Duodenal mucosa (tissue), 2 donors: ENCODE measurements around the gene SPRN.
"Not testable (repeated sequence)": the region's sequence is repeated elsewhere in the genome, so short reads cannot be mapped to it uniquely, and the experiment has no call there.

Experiments used
- H3K27ac ChIP-seq: one replicate; pipeline ENCODE4 v1.7.0; 2013; ENCODE audit warnings: low read depth, low read length
- H3K27me3 ChIP-seq, 2 donors: one replicate each; pipeline ENCODE4 v1.7.0; 2013; ENCODE audit warnings: low read length in 2 of 2, control low read depth in 1 of 2; ENCODE audit not compliant: insufficient read depth in 2 of 2, control insufficient read depth in 1 of 2
- H3K36me3 ChIP-seq, 2 donors: one replicate each; pipeline ENCODE4 v1.7.0; 2013; ENCODE audit warnings: low read length in 2 of 2, control low read depth in 1 of 2; ENCODE audit not compliant: insufficient read depth in 2 of 2, control insufficient read depth in 1 of 2
- H3K4me1 ChIP-seq, 2 donors: one replicate each; pipeline ENCODE4 v1.7.0; 2013; ENCODE audit warnings: low read length in 2 of 2, control low read depth in 1 of 2; ENCODE audit not compliant: insufficient read depth in 2 of 2, control insufficient read depth in 1 of 2
- H3K4me3 ChIP-seq, 2 donors: one replicate each; pipeline ENCODE4 v1.7.0; 2013; ENCODE audit warnings: low read length in 2 of 2, low read depth in 1 of 2
- H3K9ac ChIP-seq, 2 donors: one replicate each; pipeline ENCODE4 v1.7.0; 2013; ENCODE audit warnings: low read length in 2 of 2, low read depth in 1 of 2
- H3K9me3 ChIP-seq, 2 donors: one replicate each; pipeline ENCODE4 v1.7.0; 2013; ENCODE audit warnings: low read length in 2 of 2, control low read depth in 1 of 2; ENCODE audit not compliant: control insufficient read depth in 1 of 2

The SPRN gene

GRCh38 chr10:133377818-133378250 is 46.6 kb downstream of the SPRN start:
- Histone ChIP-seq H3K27me3 (no peaks in the 10 kb centered on the region), H3K36me3 (no peaks in the 10 kb centered on the region), H3K9ac (peak overlapping the region in 1 of 2 donors; percentile 77), H3K4me3 (peak overlapping the region; percentile 71 to 81), H3K27ac (peak overlapping the region; percentile 73), H3K9me3 (no peaks in the 10 kb centered on the region), H3K4me1 (peaks cover 14 to 18% of the 10 kb centered on the region in 2 donors)

DNA sequence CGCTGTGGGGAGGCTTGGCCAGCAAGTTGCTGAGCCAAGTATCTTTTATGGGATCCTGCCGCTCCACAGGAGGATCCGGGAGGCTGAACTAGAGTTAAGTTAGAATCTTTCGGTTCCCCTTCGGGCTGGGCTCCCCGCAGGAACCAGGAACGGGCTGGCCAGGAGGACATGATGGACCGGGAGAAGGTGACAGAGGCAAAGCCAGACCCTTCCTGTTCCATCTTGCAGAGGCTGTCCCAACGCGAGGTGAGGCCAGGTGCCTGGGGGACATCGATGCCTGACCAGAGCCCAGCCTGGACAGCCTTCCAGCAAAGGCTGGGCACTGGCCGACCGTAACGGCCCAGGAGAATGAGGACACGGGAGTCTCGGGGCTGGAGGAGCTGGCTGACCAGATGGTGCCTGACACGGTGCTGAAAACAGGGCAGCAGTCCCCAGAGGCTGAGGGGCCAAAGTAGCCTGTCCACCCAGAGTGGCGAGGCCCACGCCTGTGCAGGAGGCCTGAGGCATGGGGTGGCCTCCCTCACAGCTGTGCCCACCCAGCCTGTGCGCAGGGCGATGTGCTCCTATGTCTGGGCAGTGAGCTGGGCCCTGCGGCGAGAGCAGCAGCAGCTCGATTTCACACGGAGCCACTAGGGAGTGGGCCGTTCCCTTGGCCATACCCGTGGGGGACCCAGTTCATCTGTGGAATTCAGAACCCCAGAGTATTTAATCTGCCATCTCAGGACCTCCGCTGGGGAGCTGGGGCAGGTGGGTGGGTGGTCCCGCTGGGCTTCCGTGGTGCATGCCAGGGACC is 47.2 kb downstream of the SPRN start:
- peaks cover 14 to 20% of the 10 kb centered on the region in 2 donors for H3K4me1 ChIP-seq
- H3K9me3 ChIP-seq = no peaks in the 10 kb centered on the region
- no peaks in the 10 kb centered on the region for H3K36me3 ChIP-seq
- no peak overlapping the region for H3K27ac ChIP-seq
- no peaks in the 10 kb centered on the region for H3K27me3 ChIP-seq
- H3K4me3 ChIP-seq = no peak overlapping the region
- H3K9ac ChIP-seq = peak overlapping the region in 1 of 2 donors; percentile 77

DNA sequence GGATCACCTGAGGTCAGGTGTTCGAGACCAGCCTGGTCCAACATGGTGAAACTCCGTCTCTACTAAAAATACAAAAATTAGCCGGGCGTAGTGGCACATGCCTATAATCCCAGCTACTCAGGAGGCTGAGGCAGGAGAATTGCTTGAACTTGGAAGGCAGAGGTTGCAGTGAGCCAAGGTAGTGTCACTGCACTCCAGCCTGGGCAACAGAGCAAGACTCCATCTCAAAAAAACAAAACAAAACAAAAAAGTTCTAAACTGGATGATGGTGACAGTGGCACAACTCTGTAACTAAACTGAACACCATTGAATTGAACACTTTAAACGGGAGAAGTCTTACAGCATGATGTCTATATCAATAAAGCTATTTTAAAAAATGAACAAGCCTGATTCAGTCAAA is 48.2 kb downstream of the SPRN start:
- peaks cover 14 to 24% of the 10 kb centered on the region in 2 donors for H3K4me1 ChIP-seq
- not testable (repeated sequence) for H3K9me3 ChIP-seq, H3K9ac ChIP-seq, H3K27ac ChIP-seq, H3K4me3 ChIP-seq, H3K36me3 ChIP-seq, H3K27me3 ChIP-seq

- H3K27me3 ChIP-seq = no peaks in the 10 kb centered on the region
- H3K9ac ChIP-seq = no peak overlapping the region
- H3K27ac ChIP-seq = no peak overlapping the region
- no peak overlapping the region for H3K4me3 ChIP-seq
- H3K36me3 ChIP-seq = peaks cover 3% of the 10 kb centered on the region in 2 donors
- H3K9me3 ChIP-seq = no peaks in the 10 kb centered on the region
- peaks cover 14 to 24% of the 10 kb centered on the region in 2 donors for H3K4me1 ChIP-seq
Observed at GRCh38 chr10:133375357-133376115, 48.9 kb downstream of the SPRN start.

GRCh38 chr10:133373174-133374090 is 51.0 kb downstream of the SPRN start, which contains the start of gene ECHS1:
TSS of gene ECHS1 (minus strand) at chr10:133373354. CDS start at chr10:133373333, 21 bp downstream.
- Histone ChIP-seq H3K27me3 (no peaks in the 10 kb centered on the region), H3K4me3 (peak within 1 kb of the TSS; percentile 63 to 87)

GRCh38 chr10:133372507-133372906 is 51.9 kb downstream of the SPRN start:
- H3K9ac ChIP-seq = peak overlapping the region; percentile 12 to 43
- peaks cover 27 to 30% of the 10 kb centered on the region in 2 donors for H3K36me3 ChIP-seq
- H3K27me3 ChIP-seq = no peaks in the 10 kb centered on the region
- no peaks in the 10 kb centered on the region for H3K9me3 ChIP-seq
- H3K27ac ChIP-seq = no peak overlapping the region
- peak overlapping the region in 1 of 2 donors; percentile 55 for H3K4me3 ChIP-seq
- peaks cover 2 to 9% of the 10 kb centered on the region in 2 donors for H3K4me1 ChIP-seq

More at GRCh38 chr10:133373174-133374090, 51.0 kb downstream of the SPRN start, which contains the start of gene ECHS1:
- Histone ChIP-seq H3K36me3 (peaks cover 23 to 24% of the 10 kb centered on the region in 2 donors), H3K9me3 (no peaks in the 10 kb centered on the region), H3K4me1 (peaks cover 8 to 16% of the 10 kb centered on the region in 2 donors), H3K27ac (peak within 1 kb of the TSS; percentile 62), H3K9ac (peak within 1 kb of the TSS; percentile 43 to 64)
